ENCODE measurements around the gene NRG3.

GRCh38 chr10:82148764-82149163 is 273.8 kb downstream of the NRG3 start:
- TF ChIP-seq POLR2AphosphoS5 (IDR thresholded peaks at IDR 0.05; ENCODE audit: low read depth, low read length) (no peak), CTCF (IDR thresholded peaks at IDR 0.05) (no peak), REST (IDR thresholded peaks at IDR 0.05; ENCODE audit: insufficient read depth in 1 of 2, low read depth in 2 of 2, low read length in 1 of 2) (no peak), TCF7L2 (IDR thresholded peaks at IDR 0.05; ENCODE audit: low read depth, low read length) (no peak)

All from Panc1 (cell line).